ENCODE results near the gene NLGN1.

NLGN1 gene

DNA sequence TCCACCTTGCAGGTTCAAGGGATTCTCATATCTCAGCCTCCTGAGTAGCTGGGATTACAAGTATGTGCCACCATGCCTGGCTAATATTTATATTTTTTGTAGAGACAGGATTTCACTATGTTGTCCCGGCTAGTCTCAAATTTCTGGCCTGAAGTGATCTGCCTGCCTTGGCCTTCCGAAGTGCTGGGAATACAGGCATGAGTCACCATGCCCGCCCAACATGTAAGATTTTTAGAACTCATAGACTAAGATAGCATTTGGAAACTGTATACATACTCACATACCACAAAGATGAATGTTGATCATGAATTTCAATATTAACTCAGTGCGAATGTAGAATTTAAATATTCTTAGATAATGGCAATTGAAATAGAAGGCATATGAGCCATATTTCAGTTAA lies 718.9 kb downstream of the NLGN1 start:
- DNase-seq: no peak

DNA sequence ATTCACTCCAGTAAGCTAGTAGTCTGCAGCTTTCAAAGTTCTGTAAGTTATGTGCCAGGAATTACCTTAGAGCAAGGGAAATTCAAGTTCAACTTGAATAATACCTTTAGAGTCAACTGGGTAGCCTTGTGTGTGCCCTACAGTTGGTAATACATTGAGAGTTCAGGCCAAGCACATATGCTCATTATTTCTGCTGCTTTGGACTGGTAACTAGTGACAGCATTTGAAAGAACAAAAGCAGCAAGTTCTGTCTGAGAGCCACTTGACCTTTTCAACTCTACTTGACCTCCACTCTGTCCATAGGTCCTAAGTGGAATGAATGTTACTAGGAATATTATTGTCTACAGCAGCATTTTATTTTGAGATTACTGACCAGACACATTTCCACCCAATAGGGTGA lies 723.5 kb downstream of the NLGN1 start:
- no peak for DNase-seq

DNA sequence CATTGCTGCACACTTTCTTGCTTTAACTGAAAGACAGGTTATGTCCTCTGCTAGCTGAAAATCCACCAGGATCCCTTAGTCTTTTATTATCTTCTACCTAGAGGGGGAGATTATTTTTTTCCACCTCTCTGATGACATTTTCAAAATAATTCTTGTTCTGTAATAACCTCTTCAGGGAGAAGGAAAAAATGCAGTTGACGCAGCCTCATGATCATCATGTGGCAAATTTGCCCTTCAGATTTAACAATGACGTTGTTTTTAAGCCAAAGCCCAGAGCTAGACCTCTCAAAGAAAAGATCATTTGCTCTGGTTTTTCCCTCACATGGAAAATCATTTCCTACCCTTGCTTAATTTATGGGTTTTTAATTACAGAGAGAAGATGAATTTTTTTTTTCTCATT lies 724.9 kb downstream of the NLGN1 start:
- no peak for DNase-seq

DNA sequence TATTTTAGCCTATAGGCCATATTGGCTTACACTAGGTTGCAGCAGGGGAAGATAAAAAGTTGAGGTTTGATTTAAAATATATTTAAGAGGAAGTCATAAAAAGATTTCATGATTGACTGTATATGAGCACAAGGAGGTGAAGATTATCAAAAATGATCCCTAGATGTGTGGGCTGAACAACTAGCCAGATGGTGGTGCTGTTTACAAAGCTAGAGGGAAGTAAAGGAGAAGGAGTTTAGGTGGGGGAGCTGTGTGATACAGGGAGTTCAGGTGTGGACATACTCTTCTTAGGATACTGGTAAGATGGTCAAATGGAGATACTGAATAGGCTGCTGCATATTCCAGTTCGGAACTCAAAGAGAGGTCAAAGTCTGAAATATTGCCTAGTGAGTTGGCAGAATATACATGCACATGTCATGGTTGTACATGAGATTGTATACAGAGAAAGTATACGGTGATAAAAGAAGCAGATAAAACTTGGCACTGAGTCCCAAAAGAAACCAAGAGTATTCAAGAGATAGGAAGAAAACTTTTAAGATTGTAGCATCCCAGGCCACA lies 727.8 kb downstream of the NLGN1 start:
- no peak for DNase-seq

DNA sequence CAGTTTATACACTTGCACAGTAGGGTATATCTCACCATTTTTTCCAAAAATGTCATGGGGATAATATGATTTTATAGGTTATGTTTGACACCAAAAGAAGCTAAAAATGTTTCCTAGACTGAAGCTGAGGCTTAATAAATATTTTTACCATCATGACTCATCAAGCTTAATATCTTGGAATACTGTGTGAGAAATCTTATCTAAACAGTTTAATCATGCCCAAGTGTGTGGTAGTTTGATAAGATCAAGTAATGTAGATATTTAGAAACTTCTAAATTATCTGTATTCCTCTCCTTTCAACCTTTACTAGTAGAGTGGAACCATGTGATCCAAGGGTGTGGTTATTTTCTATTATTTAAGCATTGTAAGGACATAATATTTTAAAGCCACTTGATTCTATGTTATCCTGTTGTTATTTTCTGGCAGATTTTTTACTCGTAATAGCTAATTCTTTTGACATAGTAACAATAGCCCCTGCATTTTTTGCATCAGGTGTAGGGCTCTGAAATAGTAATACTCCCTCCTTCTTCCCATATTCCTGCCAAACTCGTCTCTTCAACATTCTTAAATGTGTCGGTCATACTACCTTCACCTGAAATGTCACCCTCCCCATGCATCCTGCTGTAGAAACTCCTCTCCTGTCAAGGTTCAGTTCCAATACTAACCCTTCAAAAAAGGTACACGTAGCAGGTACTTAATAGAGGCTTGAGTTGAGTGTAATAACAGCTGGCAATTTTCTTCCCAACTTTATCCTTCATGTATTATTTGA lies 729.6 kb downstream of the NLGN1 start:
- no peak for DNase-seq

DNA sequence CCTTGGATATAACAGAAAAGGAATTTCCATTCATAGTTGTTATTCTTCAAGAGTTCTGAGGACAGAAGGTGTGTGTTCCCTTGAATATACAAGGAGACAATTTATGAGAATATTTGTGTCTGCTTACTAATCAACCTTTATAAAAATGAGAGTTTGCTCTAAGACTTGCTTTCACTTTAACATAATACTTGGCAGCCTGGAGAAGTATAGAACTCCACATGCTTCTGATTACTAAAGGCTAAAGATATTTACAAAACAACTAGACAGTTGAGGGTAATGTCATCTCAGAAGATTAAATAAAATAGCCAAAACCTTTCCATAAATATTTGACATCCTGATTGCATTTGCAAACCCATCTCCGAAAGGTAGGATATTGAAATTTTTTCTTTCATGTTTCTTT lies 734.5 kb downstream of the NLGN1 start:
- DNase-seq: no peak

DNA sequence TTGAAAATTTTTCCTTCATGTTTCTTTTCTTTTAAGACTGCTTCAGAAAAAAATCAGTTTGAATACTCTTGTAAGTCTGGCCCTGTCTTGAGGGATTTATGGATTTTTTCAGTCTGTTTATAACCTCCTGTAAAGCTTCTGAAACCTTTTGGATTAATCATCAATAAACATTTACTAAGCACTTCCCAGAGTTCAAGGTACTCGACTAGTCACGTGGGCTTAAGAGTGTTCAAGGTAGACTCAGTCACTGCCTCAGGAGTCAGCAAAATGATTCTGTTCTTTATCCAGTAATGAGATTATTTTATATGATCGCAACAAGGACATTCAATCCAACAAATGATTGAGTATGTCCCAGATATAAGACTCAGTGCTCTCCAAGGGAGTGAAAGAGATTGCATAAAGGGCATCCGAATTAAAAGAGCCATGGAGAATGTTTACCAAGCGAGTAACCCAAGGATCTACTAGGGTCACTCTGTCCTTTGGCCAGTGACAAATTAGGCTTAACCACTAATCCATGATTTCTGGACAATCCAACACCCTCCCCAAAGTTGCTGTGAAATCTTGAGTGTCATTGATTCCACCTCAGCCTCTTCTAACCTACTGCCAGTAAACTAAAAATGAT lies 735.0 kb downstream of the NLGN1 start:
- no peak for DNase-seq

DNA sequence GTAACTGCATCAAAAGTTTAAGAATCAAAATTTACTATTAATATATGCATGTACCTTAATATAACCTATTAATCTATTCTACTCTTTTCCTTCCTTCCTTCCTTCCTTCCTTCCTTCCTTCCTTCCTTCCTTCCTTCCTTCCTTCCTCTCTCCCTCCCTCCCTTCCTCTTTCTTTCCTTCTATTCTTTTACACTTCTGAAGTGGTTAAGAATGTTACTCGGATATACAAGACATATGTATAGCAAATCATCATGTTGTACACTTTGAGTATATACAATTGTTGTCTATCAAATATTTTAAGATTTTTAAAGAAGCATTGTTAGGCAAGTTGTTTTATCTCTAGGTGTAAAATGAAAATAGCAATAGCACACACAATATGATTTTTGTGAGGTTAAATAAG lies 748.5 kb downstream of the NLGN1 start:
- DNase-seq: no peak

DNA sequence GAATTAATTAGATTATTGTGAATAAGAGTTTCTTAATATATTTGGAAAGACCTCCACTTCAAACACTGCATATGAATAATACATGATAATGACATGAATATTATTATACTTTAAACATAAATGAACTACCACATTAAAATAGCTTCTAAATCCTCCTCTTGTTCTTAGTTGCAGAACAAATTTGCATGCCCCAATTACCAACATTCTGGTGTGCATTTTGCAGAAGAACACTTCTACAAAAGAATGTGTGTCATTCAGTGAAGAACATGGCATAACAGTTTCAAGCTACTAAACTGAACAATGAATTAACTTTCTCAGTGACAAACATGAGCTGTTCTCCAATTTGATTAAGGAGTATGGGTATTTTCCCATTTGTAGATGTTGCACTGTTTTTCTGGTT lies 750.3 kb downstream of the NLGN1 start:
- no peak for DNase-seq

DNA sequence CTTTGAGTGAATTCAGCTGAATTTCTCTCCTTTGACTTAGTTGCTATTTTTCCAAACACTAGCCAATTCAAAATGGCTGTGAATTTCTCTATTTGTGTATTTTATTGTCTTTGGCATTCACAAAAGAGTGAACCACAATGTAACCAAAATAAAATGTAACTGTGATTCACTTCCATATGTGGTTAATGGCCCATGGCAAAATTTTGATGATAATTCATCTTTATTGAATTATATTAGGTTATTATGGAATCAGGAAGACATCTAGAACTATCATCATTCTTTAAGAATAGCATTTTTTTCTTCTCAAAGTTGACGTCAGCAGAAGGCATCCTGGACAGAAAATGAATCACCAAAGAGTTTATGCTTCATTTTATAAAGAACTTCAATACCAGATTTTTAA lies 756.3 kb downstream of the NLGN1 start:
- no peak for DNase-seq

DNA sequence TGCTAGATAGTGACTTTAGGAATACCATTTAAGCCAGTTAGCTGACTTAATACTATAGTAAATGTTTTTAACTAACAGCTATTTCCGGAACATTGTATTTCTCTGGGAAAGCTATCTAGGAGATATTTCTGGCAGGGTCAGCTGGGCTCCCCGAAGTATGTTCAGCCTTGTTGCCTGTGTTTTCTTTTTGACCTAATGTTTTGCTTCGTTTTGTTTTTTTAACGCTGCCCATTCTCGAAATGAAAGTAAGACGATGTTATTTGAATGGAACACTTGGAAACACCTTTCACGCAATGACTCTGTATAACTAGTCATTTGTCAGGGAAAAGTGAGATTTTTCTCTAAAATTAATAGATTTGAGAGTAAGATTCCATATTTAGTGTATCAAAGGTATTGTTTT lies 758.7 kb downstream of the NLGN1 start:
- DNase-seq: no peak

DNA sequence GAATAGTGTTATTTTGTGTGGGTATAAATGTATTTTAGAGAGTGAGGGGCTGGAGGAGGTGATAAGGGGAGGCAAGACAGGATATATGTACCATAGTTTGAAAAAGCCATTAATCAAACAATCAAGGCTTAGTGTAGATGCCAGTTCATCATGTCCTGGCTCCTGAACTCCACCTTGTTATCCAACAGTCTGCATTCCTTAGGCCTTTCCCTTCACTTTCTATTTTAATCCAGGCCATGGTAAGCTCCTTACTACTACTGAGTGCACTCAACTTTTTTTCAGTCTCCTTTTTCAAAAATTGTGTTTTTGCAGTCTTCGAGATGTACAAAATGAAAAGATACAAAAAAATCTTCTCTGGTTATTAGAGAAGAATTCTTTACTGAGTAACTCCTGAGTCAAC lies 761.1 kb downstream of the NLGN1 start:
- DNase-seq: no peak

DNA sequence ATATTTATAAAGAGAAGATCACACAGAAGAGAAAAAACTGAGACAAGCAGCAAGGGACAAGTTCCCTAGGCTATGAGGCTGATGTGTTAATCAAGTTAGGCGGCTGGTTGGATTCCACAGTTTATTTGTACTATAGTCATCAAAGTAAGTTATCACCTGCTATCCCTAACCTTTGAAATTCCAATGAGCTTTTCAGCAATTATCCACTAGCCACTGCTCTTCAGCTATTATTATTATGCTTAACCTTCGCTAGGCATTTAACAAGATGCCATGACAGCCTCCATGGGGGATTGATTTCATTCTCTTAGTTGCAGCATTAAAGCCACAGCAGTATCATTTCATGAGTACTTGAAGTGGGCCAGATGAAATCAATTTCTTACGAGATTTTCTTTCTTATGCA lies 762.1 kb downstream of the NLGN1 start:
- DNase-seq: no peak

DNA sequence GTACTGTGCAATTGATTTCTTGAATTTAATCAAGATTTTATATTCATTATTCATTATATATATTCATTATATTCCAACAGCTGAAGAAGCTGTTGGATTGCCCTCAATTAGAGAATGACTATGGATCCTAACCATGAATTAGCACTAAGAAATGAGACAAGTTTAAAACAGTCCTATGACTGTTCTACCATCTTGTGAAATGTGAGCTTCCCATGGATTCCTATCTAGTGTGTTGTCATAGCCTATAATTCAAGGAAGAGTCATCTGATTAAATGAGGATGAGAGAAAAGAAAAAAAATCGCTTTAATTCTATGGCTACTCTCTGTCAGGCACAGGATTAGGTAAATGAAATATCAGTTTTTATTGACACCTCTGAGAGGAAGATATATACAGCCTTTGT lies 765.0 kb downstream of the NLGN1 start:
- DNase-seq: no peak

DNA sequence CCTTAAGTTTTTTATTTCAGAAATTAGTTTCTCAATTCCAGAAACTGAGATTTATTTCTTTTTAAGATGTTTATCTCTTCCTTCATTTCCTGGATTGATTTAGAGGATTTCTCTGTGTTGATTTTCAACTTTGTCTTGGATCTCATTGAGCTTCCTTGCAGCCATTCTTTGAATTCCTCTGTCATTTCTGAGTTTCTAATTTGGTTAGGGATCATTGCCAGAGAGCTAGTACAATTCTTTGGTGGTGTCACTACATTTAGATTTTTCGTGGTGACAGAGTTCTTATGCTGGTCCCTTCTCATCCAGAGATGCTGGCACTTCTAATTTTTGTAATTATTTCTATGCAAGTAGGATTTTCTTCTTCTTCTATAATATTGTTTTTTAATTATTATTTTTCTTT lies 770.5 kb downstream of the NLGN1 start:
- DNase-seq: no peak

DNA sequence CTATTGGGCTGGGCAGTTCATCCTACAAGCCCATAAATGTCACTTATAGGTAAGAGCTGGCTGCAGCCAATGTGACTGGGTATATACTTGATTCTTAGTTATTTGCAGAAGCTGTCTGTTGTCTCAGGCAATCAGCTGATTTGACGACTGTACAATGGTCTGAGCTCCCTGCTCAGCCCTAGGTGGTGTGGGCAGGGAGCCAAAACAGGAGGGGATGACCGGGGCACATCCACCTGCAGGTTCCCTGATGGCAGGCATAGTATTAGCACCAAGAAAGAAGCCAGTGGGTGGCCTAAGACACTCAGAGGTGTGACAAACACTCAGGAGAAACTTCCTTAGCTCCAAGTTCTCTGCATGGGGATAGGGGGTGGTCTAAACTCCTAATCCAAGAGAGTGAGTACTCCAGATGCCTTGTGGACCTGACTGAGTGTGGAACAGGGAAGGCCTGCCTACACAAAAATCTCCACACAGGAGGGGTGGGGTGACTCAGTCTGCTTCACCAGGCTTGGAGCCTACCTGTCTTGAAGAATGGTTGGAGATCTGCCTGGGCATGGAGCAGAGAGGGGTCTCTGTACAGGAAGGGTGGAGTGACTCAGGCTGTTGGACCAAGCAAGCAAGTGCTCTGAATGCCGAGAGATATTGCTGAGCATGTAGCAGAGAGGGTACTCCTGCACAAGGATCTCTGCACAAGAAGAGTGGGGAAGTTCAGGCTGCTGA lies 771.2 kb downstream of the NLGN1 start:
- no peak for DNase-seq

DNA sequence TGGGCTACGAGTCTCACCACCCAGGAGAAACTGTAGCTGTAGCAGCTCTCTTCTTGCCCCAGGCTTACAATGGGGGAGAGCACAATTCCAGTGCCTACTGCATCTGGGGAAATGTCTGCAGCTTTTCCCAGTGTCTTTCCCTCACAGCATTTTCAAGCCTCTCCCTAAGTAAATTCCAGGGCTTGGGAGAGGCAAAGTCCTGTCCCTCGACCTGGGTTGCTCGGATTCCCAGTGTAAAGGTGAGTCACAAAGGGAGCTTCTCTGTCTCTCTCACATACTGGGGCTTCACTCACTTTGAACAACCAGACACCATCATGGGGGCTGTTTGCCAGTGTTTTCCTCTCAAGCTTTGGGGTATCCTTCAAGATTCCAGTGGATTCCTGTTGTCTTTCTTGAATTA lies 772.2 kb downstream of the NLGN1 start:
- DNase-seq: no peak

DNA sequence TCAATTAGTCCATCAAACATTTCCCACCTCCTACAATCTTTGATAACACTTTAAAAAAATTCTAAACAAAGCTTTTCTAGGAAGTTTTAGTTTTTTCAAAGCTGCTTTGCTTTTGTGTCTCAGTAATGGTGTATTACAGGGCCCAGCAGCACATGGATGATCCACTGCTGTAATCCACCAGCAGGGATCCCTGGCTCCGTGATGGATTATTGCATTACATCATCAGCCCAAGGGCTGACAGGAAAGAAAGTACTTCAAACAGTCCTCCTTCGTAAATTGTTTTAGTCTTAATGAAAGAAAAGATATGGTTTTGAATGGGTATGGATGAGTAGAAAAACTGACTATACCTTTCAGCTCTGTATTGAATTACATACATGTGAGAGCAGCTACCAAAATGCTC lies 772.7 kb downstream of the NLGN1 start:
- no peak for DNase-seq

DNA sequence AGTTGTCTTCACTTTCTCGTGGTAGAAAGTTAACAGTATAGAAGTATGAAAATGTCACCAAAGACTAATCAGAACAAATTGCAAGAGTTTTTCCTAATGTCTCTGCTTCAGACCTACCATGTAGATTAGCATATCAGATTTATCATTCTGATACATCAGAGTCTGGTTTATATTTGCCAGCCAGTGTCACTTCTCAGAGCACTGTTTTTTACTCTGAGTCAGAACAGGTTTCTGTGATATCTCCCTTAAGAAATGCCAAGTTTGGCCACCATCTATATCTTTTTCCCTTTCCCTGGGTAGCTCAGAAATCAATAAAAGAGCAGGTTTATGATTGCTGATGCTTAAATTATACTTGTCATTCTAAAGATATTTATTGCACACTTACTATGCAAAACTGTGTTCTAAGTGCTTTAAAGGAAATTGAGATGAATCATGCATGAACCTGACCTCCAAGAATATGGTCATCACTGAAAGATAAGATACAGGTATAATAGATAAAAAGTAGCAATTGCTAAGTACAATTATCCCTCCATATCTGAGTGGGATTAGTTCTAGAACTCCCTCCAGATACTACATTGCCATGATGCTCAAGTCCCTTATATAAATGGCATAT lies 788.9 kb downstream of the NLGN1 start:
- no peak for DNase-seq

DNA sequence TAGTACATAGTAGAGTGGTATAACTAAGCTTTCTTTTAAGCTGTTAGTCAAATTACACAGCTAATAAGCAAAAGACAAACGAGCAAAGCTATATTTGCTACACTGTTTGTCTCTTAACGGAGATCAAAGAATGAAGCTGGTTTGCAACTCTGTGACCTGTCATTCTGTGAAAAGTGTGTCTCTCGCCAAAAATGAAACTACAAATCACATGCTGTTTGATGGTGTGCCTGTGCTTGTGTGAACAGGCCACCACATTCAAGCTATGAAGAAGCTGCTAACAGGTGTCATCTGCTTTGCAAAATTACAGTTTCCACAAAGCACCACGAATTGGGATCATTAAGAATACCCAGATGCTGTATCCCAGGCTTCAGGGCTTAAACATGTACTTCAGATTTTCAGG lies 793.8 kb downstream of the NLGN1 start:
- DNase-seq: no peak

DNA sequence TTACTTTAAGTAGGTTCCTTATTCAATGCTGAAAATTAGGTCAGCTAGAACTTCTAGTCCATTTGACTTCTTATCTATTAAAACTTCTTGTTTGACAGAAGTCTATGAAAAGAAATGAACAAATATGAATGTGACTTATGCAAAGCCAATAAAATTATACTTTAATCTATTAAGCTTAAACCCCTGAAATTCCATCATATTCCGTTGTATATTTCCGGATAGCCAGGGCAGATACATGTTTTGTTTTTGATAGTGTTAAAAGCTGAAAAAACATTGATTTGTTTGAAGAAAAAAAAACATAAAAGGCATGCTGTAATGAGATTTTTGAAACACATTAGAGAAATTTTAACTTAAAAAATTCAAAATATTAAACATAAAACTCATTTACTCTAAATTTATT lies 794.4 kb downstream of the NLGN1 start:
- no peak for DNase-seq

DNA sequence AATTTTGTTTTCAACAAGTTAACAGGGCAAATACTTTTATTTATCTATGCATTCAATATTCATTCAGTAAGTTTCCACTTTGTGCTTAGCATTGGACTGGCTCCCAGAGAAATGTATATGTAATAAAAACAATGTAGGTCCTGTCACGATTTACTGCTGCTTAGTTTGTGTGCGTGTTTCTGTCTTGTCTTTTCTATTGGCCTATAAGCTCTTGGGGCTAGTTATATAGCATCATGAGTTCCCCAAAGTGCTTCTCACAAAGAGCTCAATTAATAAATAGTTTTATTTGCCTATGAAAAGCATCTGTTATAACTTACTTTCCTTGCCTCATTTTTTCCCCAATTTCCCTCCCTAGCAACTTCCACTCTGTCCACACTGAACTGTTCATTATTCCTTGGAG lies 794.9 kb downstream of the NLGN1 start:
- DNase-seq: no peak

DNA sequence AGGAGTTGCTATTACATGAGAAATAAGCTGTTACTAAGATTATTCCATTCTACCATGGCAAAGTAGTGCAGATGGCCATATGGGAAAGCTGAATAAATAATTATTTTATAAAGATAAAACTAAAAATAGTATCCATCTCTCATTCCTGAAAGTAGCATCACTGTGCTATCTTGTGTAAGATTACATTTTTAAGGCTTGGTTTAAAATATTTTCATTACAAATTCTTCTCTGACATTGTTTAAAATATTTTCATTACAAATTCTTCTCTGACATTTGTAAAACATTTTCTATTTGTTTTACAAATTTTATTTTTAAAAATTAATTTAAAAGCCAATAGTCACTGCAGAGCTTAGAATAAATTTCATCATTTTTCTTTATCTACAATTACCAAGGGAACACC lies 796.1 kb downstream of the NLGN1 start:
- DNase-seq: no peak

DNA sequence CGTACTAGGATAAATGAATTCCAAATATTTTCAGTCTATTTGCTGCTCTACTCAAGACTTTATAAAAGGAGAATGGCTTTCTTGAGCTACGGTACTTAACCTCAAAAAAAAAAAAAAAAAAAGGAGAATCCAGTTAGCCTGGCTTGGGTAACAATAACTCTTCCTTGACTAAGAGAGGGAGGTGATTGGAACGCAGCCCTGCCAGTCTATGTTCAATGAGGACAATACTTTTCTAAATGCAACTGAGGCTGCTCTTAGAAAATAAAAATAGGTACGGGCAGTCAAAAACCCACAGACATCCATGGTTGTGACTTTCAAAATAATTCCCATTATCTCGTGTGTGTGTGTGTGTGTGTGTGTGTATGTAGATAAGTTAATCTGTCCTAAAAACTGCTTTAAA lies 799.9 kb downstream of the NLGN1 start:
- no peak for DNase-seq

Measured in bone marrow (tissue), 2 donors.